Measurements from ENCODE around the gene SEMA5B.

The SEMA5B gene

GRCh38 chr3:122989856-122990575 lies 37.5 kb downstream of the SEMA5B start:
- peaks cover 42% of the 10 kb centered on the region for H3K27me3 Mint-ChIP-seq (ENCODE audit: low read depth)
- H3K9me3 Mint-ChIP-seq: no peaks in the 10 kb centered on the region
- H3K4me3 Mint-ChIP-seq: no peak overlapping the region
- DNase-seq (ENCODE audit: low spot score): no peak
- H3K27ac Mint-ChIP-seq: no peak overlapping the region
- H3K36me3 Mint-ChIP-seq (ENCODE audit: low read depth): no peaks in the 10 kb centered on the region
- no peaks in the 10 kb centered on the region for H3K4me1 Mint-ChIP-seq (ENCODE audit: low read depth)

DNA sequence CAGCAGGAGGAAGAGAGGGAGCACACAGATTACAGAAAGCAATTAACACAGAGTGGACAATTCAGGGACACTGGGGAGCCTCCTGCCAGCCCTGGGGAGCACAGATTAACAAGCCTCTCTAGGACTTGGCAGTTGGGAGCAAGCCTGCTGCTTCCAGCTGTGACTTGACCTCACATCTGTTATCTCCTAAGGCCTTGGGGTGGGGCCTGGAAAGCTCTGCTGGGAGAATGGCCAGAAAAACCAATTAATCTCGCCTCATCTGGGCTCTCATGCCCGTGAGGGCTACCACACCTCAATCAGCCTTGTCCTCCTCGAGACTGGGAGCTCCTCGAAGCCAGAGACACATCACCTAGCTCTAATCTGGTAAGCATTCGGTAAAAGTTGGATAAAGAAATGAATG lies 39.1 kb downstream of the SEMA5B start:
- H3K9me3 Mint-ChIP-seq: no peaks in the 10 kb centered on the region
- no peaks in the 10 kb centered on the region for H3K4me1 Mint-ChIP-seq (ENCODE audit: low read depth)
- DNase-seq (ENCODE audit: low spot score): no peak
- no peak overlapping the region for H3K27ac Mint-ChIP-seq
- H3K36me3 Mint-ChIP-seq (ENCODE audit: low read depth): no peaks in the 10 kb centered on the region
- H3K27me3 Mint-ChIP-seq (ENCODE audit: low read depth): peaks cover 46% of the 10 kb centered on the region
- H3K4me3 Mint-ChIP-seq: no peak overlapping the region

DNA sequence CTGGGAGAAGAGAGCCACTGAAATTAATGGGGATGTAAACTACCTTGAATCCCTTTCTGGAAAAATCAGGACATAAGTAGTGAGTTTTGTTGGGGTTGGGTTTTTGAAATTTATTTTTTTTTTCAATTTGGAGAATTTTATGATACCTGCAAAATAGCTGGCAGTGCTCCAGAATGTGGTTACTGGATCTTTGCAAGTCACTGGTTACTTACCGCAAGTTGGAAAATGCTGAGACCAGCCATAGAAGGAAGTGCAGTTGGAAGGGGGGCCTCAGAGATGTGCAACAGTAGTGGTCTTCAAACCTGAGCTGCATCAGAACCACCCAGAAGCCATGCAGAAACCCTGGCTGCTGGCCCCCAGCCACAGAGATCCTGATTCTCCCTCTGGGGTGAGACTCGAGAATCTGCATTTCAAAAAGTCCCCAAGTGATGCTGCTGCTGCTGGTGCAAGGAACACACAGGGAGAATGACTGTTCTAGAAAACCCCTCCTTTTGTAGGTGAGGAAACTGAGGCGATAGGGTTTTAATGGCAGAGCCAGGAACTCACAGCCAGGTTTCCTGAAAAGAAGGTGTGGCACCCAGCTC lies 39.7 kb downstream of the SEMA5B start:
- no peak for DNase-seq (ENCODE audit: low spot score)
- no peak overlapping the region for H3K27ac Mint-ChIP-seq
- H3K27me3 Mint-ChIP-seq (ENCODE audit: low read depth): peaks cover 46% of the 10 kb centered on the region
- H3K9me3 Mint-ChIP-seq: no peaks in the 10 kb centered on the region
- no peaks in the 10 kb centered on the region for H3K36me3 Mint-ChIP-seq (ENCODE audit: low read depth)
- H3K4me3 Mint-ChIP-seq: no peak overlapping the region
- no peaks in the 10 kb centered on the region for H3K4me1 Mint-ChIP-seq (ENCODE audit: low read depth)

DNA sequence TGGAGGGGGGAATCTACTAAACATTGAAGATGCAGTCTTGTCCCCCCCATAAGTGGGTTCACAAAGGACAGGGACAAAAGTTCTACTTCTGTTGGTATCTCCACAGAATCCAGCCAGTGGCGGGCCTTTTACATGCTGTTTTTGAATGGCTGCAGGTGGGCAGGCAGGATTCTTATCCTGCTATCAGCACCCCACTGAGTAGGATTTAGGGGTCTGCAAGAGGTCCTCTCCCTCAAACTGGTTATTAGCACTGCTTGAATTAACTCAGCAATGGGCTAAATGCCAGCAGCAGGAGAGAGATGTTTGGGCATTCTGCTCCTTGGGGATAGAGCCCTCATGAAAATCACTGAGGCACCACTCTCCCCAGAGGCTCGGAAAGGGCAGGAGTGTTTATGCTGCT lies 40.3 kb downstream of the SEMA5B start:
- H3K27me3 Mint-ChIP-seq (ENCODE audit: low read depth): peaks cover 48% of the 10 kb centered on the region
- no peak overlapping the region for H3K27ac Mint-ChIP-seq
- H3K4me3 Mint-ChIP-seq: no peak overlapping the region
- no peak for DNase-seq (ENCODE audit: low spot score)
- no peaks in the 10 kb centered on the region for H3K9me3 Mint-ChIP-seq
- H3K36me3 Mint-ChIP-seq (ENCODE audit: low read depth): no peaks in the 10 kb centered on the region
- H3K4me1 Mint-ChIP-seq (ENCODE audit: low read depth): no peaks in the 10 kb centered on the region

GRCh38 chr3:122986693-122987179 lies 40.8 kb downstream of the SEMA5B start:
- H3K4me3 Mint-ChIP-seq: no peak overlapping the region
- H3K36me3 Mint-ChIP-seq (ENCODE audit: low read depth): no peaks in the 10 kb centered on the region
- H3K27ac Mint-ChIP-seq: no peak overlapping the region
- H3K9me3 Mint-ChIP-seq: no peaks in the 10 kb centered on the region
- no peak for DNase-seq (ENCODE audit: low spot score)
- no peaks in the 10 kb centered on the region for H3K4me1 Mint-ChIP-seq (ENCODE audit: low read depth)
- peaks cover 48% of the 10 kb centered on the region for H3K27me3 Mint-ChIP-seq (ENCODE audit: low read depth)

- Mint-ChIP-seq H3K36me3 (ENCODE audit: low read depth) (no peaks in the 10 kb centered on the region), H3K4me1 (ENCODE audit: low read depth) (no peaks in the 10 kb centered on the region), H3K27ac (no peak overlapping the region), H3K4me3 (no peak overlapping the region), H3K9me3 (no peaks in the 10 kb centered on the region), H3K27me3 (ENCODE audit: low read depth) (peaks cover 46% of the 10 kb centered on the region)
- no peak for DNase-seq (ENCODE audit: low spot score)
Measured at GRCh38 chr3:122985539-122985938, 42.0 kb downstream of the SEMA5B start.

GRCh38 chr3:122984650-122985049 lies 42.9 kb downstream of the SEMA5B start:
- Mint-ChIP-seq H3K27ac (no peak overlapping the region), H3K9me3 (no peaks in the 10 kb centered on the region), H3K4me1 (ENCODE audit: low read depth) (no peaks in the 10 kb centered on the region), H3K27me3 (ENCODE audit: low read depth) (peaks cover 44% of the 10 kb centered on the region), H3K4me3 (no peak overlapping the region), H3K36me3 (ENCODE audit: low read depth) (no peaks in the 10 kb centered on the region)
- DNase-seq (ENCODE audit: low spot score): no peak

- H3K27me3 Mint-ChIP-seq (ENCODE audit: low read depth): peaks cover 40% of the 10 kb centered on the region
- no peak overlapping the region for H3K27ac Mint-ChIP-seq
Measured at GRCh38 chr3:122984007-122984406, 43.6 kb downstream of the SEMA5B start.

GRCh38 chr3:122982216-122983185 lies 45.1 kb downstream of the SEMA5B start:
- H3K9me3 Mint-ChIP-seq: no peaks in the 10 kb centered on the region
- peaks cover 34% of the 10 kb centered on the region for H3K27me3 Mint-ChIP-seq (ENCODE audit: low read depth)
- DNase-seq (ENCODE audit: low spot score): no peak
- peaks cover 5% of the 10 kb centered on the region for H3K4me1 Mint-ChIP-seq (ENCODE audit: low read depth)
- no peak overlapping the region for H3K27ac Mint-ChIP-seq
- no peaks in the 10 kb centered on the region for H3K36me3 Mint-ChIP-seq (ENCODE audit: low read depth)
- no peak overlapping the region for H3K4me3 Mint-ChIP-seq

More at GRCh38 chr3:122984007-122984406, 43.6 kb downstream of the SEMA5B start:
- Mint-ChIP-seq H3K36me3 (ENCODE audit: low read depth) (no peaks in the 10 kb centered on the region), H3K4me1 (ENCODE audit: low read depth) (no peaks in the 10 kb centered on the region), H3K9me3 (no peaks in the 10 kb centered on the region), H3K4me3 (no peak overlapping the region)
- DNase-seq (ENCODE audit: low spot score): no peak

GRCh38 chr3:122979211-122979610 lies 48.4 kb downstream of the SEMA5B start:
- H3K27ac Mint-ChIP-seq: no peak overlapping the region
- H3K27me3 Mint-ChIP-seq (ENCODE audit: low read depth): peaks cover 11% of the 10 kb centered on the region
- no peak for DNase-seq (ENCODE audit: low spot score)
- no peaks in the 10 kb centered on the region for H3K36me3 Mint-ChIP-seq (ENCODE audit: low read depth)
- no peak overlapping the region for H3K4me3 Mint-ChIP-seq
- peaks cover 22% of the 10 kb centered on the region for H3K4me1 Mint-ChIP-seq (ENCODE audit: low read depth)
- no peaks in the 10 kb centered on the region for H3K9me3 Mint-ChIP-seq

GRCh38 chr3:122978569-122978968 lies 49.0 kb downstream of the SEMA5B start:
- Mint-ChIP-seq H3K4me3 (no peak overlapping the region), H3K27ac (no peak overlapping the region), H3K9me3 (no peaks in the 10 kb centered on the region), H3K4me1 (ENCODE audit: low read depth) (peaks cover 22% of the 10 kb centered on the region), H3K27me3 (ENCODE audit: low read depth) (peaks cover 5% of the 10 kb centered on the region), H3K36me3 (ENCODE audit: low read depth) (no peaks in the 10 kb centered on the region)
- DNase-seq (ENCODE audit: low spot score): no peak

GRCh38 chr3:122977746-122978466 lies 49.7 kb downstream of the SEMA5B start:
- H3K9me3 Mint-ChIP-seq: no peaks in the 10 kb centered on the region
- H3K4me3 Mint-ChIP-seq: no peak overlapping the region
- no peaks in the 10 kb centered on the region for H3K36me3 Mint-ChIP-seq (ENCODE audit: low read depth)
- no peak for DNase-seq (ENCODE audit: low spot score)
- peaks cover 22% of the 10 kb centered on the region for H3K4me1 Mint-ChIP-seq (ENCODE audit: low read depth)
- peaks cover 5% of the 10 kb centered on the region for H3K27me3 Mint-ChIP-seq (ENCODE audit: low read depth)
- no peak overlapping the region for H3K27ac Mint-ChIP-seq

DNA sequence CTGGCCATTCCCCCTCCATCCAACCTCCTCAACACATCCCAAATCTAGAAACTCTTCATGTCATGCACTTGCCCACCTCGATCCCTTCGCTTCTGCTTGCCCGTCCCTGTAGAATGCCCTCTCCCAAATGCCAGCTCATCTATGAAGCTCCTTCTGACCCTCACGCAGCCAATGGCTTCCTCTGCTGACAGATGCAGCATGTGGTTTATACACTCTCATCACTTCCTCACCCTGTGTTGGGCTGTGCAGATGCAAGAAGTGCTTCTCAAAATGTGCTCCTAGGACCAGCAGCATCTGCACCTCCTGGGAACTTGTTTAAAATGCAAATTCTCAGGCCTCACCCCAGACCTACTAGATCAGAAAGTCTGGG lies 51.7 kb downstream of the SEMA5B start:
- Mint-ChIP-seq H3K4me3 (peak overlapping the region; percentile 61), H3K36me3 (ENCODE audit: low read depth) (no peaks in the 10 kb centered on the region), H3K27ac (peak overlapping the region; percentile 79)

More for the DNA sequence above, 51.7 kb downstream of the SEMA5B start:
- Mint-ChIP-seq H3K9me3 (no peaks in the 10 kb centered on the region), H3K27me3 (ENCODE audit: low read depth) (peaks cover 2% of the 10 kb centered on the region), H3K4me1 (ENCODE audit: low read depth) (peaks cover 22% of the 10 kb centered on the region)
- DNase-seq (ENCODE audit: low spot score): peak; percentile 19
